Right forelimb (tissue), 1 donor: ENCODE data around the gene GNGT2.
"Not testable (repeated sequence)": the region's sequence is repeated elsewhere in the genome, so short reads cannot be mapped to it uniquely, and the experiment has no call there.

Experiments used
- DNase-seq: peaks from one replicate; pipeline ENCODE4 v3.0.0-alpha.2; 2018

Gene GNGT2

DNA sequence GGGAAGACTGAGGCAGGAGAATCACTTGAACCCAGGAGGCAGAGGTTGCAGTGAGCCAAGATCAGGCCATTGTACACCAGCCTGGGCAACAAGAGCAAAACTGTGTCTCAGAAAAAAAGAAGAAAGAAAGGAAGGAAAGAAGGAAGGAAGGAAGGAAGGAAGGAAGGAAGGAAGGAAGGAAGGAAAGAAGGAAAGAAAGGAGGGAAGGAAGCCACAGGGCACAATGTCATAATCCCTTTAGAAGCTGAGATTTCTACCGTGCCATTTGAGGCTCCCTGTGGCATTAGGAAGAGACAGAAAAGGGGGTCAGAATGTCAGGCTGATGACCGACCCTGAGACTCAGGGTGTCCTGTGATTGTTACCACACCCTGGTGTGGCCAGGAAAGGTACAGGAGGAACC, 6.6 kb downstream of the GNGT2 start:
- DNase-seq: no peak

DNA sequence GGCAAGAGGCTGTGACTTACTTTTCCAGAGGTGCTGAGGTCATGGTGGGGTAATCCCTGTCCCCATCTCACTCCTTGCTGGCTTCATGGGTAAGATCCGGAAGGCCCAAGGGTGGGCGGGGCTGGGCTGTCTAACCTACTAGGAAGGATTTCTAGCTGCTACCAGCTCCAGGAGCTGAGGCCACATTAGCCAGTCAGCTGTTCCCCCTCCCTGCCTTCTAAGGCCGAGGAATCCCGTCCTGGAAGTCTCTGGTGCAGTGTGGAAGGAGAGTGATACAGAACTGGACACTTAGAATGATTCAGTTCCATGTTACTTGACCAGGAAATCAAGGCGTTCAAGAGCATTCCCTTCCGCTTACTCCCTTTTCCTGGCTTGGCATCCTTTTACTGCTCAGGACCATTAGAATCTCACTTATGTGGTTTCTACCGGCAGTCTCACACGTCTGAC, 8.9 kb downstream of the GNGT2 start:
- DNase-seq: no peak

DNA sequence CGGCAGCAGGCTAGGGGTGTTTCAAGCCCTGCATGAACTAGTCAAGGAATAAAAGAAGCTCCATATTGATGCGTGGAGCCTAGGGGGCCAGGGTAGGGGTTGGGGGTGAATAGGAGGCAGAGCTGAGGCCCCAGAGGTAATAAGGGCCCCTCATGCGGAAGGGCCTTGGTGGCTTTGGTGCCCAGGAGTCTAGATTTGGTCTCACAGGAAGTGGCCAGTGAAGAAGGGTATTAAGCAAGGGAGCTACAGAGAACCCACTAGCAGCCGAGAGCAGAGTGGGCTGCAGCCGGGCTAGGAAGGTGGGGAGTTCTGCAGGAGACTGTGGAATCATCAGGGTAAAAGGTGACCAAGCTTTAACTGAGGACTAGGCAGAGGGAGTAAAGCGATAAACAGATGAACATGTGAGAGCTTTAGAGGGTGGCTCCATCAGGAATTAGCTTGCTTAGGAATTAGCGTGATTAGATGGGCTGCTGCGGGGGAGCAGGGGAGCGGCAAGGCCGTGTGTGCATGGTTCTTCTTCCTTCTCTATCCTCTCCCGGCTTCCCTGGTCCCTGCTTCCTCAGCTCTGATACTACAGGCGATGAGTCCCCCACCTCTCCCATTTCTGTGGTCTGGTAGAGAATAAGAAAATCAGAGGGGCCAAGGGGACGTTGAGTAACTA, 9.8 kb downstream of the GNGT2 start:
- DNase-seq: no peak

DNA sequence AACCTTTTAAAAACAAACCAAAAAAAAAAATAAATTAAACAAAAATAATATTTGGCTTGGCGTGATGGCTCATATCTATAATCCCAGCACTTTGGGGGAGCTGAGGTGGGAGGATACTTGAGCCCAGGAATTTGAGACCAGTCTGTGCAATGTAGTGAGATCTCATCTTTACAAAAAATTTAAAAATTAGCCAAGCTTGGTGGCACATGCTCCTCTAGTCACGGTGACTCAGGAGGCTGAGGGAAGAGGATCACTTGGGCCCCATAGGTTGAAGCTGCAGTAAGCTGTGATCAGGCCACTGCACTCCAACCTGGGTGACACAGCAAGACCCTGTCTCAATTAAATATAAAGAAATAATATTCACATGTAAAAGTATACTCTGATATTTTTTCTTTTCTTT, 12.2 kb downstream of the GNGT2 start:
- no peak for DNase-seq

DNA sequence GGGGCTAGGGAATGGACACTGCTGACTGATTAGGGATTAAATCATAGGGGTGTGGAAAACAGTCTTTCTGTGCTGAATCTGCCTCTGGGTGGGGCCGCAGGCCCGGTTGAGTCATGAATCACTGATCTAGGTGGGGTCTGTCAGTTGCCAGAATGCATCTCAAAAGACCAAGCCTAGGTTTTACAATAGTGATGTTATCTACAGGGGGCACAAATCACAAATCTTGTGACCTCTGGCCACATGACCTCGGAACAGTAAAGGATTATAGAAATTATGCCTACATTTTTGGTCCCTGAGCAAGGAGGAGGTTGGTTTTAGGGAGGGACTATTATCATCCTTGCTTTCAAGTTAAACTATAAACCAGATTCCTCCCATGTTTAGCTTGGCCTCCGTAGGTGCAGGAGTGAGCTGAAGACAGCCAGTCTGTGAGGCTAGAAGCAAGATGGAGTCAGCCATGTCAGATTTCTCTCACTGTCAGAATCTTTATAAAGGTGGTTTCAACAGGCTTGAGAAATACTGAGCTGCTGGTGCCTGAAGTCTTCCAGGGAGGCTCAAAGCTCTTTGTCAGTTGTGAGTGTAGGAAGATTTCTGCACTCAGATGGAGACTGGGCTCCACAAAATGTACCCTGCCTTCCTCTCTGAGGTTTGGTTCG, 12.9 kb downstream of the GNGT2 start:
- no peak for DNase-seq

DNA sequence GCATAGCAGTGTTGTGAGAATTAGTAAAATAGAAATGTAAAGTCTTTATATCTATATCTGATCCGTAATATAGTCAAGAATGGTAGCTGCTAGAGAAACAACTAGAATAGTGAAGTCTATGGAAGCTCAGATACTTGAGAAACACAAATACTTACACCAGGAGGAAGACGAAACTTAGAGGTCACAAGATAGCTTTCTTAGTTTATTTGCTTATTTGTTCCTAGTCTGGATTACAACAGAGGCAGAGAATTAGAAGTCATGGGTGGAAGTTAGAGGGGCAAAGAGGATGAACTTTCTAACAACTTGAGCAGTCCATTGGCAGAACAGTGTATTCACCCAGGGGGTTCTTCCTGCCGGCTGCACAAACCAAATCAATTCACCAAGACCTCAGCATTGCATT, 13.9 kb downstream of the GNGT2 start:
- DNase-seq: no peak

DNA sequence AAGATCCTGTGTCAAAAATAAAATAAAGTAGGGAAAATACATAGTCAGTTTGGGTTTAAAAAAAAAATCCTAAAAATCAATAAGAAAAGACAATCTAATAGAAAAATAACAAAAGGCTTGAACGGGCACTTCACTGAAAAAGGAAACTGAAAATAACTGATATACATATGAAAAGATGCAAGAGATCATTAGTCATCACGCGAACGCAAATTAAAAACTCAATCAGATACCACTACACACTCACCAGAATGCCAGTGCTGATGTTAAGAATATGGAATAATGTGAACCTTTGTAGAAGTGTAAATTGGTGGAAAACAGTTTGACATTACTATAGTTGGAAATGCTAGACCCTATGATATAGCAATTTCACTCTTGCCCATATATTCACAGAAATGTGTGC, 14.6 kb downstream of the GNGT2 start:
- no peak for DNase-seq

DNA sequence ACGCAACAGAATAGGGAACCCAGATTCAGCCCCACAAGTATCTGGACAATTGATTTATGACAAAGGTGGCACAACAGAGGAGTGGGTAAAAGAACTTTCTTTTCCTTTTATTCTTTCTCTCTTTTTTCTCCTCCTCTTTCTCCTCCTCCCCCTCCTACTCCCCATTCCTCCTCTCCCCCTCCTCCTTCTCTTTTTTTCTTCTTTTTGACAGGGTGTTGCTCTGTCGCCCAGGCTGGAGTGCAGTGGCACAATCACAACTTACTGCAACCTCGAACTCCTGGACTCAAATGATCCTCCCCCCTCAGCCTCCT, 16.1 kb downstream of the GNGT2 start:
- no peak for DNase-seq

DNA sequence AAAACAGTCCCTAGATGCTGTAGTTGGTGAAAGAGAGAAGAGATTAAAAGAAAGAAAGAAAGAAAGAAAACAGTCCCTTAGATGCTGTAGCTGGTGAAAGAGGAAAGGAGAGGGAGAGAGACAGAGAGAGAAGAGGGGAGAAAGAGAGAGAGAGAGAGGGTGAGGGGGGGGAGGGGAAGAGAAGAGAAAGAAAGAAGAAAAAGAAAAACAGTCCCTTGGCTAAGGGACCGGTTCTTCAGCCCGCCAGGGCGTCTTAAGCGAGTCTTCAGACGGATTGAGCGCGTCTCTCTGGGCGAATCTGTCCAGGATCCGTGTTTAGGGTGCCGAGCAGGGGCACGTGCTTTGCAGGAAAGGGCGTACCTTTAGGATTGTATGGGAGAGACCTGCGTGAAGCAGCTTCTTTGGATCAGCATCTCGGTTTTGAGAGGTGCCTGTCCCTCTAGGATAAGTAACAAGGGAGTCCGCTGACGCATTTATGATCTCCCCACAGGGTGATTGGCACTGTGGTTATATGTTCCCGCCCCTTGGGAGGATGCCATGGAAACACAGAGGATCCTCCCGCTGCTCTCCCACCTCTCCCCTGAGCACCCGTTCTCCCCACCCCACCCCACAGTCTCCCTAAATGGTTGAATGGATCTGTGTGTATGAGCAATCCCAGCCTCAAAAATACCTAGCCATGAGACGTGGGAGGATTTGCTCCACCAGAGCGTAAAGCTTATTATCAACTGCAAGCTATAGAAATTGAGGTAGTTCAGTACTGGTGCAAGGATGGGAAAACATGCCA, 16.7 kb downstream of the GNGT2 start:
- peak; percentile 51 for DNase-seq

DNA sequence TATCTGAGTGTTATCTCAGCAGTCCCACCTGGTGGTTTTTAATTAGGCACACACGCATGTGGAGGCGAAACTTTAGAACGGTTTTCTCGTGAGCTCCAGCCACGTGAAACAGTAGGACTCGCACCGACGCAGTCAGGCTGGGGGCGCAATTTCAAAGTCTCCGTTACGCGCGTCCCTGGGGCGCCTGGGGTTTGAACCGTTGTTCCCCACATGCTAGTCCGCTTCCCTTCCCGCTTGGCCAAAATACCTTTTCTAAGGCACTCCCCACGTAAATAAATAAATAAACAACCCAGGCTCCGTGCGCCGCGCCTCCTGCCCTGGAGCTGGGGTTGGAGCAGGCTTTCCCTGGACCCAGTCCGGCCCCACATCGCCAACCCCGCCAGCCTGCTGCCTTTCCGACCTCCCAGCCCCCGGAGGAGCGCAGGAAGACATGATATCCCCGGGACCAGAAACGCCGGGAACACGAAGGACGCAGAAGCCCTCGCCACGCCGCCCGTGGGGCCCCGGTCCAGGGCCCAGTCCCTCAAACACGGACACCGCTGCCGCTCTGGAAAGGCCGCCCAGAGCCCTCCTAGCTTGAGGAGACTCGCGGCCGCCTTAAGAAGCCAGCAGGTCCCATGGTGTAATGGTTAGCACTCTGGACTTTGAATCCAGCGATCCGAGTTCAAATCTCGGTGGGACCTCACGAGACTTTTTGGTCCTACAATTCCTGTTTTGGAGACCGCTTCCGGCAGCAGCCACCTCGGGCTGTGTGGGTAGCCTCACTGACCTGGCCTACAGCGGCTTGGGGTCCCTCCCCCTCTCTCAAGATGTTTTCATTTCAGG, 18.2 kb downstream of the GNGT2 start:
- peak; percentile 99 for DNase-seq

DNA sequence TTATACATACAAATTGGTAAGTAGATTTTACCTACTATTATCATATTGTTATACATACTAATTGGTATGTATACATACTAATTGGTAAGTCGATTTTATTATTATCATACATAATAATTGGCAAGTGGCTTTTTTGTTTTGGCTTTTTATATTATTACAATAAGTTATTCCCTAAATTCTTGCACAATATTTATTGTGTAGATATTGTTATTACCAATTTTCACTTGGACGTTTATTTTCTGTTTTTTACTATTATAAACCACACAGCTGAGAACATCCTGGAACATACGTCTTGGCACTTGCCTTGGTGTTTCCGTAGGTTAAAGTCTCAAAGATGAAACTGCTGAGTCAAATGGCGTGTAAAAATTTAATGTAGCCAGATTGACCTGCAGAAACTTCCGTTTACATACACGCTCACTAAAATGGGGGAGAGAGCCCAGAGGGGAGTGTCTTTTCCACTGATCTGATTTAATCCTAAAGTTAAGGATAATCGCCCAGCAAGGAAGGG, 18.9 kb downstream of the GNGT2 start:
- DNase-seq: no peak

DNA sequence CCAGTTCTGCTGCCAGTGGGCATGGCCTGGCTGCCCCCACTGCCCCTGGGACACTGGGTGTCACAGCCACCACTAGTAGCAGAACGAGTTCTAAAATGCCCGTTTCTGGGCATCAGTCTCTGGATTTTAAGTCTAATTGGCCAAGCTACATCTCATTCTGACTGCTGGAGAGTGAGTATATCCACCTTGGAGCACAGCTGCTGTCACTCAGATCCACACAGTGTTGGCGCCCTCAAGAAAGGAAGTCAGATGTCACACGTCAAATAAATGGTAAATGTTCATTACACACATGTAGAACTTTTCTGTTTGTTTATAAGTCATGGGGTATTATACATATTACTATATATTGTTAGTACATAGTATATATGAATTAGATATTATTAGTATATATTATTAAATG, 19.4 kb downstream of the GNGT2 start:
- DNase-seq: no peak

DNA sequence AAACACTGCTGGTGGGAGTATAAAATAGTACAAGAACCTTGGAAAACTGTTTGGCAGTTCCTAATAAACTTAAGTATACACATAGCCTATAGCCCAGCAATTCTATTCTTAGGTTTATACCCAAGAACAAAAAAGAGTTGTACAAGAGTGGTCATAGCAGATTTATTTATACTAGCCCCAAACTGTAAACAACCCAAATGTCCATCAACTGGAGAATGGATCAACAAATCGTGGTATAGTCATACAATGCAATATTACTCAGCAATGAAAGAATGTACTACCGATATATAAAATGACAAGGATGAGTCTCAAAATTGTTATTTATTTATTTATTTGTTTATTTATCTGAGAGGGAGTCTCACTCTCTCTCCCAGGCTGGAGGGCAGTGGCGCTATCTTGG, 23.1 kb downstream of the GNGT2 start:
- no peak for DNase-seq

DNA sequence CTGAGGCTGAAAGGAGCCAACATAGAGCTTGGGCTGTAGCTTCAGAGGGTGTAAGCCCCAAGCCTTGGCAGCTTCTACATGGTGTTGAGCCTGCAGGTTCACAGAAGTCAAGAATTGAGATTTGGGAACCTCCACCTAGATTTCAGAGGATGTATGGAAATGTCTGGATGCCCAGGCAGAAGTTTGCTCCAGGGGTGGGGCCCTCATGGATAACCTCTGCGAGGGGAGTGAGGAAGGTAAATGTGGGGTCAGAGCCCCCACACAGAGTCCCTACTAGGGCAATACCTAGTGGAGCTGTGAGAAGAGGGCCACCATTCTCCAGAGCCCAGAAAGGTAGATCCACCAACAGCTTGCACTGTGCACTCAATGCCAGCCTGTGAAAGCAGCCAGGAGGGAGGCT, 25.0 kb downstream of the GNGT2 start:
- not testable (repeated sequence) for DNase-seq

DNA sequence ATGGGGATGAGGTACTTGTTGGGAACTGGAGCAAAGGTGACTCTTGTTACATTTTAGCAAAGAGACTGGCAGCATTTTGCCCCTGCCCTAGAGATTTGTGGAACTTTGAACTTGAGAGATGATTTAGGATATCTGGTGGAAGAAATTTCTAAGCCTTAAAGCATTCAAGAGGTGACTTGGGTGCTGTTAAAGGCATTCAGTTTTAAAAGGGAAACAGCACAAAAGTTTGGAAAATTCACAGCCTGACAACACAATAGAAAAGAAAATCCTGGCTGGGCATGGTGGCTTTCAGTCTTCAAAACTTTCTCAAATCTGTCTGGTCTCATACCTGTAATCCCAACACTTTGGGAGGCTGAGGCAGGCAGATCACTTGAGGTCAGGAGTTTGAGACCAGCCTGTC, 25.9 kb downstream of the GNGT2 start:
- not testable (repeated sequence) for DNase-seq

DNA sequence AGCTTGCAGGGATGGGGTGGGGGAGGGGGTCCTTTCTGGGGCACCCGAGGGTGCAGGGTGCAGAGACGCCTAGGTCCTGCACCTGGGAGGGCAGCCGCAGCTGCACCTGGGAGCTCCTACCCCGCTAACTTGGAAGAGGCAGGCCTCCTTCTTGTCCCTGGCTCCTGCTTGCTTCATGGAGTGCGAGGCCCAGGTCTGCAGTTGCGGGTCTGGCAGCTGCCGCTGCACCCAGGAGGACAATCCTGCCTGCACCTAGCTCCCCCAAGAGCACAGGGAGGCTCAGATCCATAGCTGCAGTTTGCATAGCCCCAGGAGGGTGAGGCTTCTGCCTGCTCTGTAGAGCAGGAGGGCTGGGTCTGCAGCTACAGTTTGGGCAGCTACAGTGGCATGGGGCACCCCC, 26.6 kb downstream of the GNGT2 start:
- DNase-seq: no peak

DNA sequence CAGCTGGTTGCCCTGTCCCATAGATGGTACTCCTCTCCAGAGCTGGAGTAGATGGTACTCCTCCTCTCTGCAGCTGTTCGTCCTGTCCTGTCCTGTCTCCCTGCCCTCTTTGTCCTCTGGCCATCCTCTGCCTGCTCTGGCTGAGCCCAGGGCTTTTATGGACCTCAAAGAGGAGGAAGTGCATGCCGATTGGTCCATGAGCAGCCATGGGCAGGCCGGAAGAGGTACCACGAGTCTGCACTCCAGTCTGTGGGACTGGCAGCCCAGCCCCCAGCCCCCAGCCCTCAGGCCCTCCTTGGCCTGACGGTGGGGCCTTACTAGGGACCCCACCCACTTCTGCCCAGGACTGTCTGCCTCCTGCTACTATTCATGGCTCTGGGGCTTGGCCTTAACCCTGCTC, 27.0 kb downstream of the GNGT2 start:
- DNase-seq: no peak

DNA sequence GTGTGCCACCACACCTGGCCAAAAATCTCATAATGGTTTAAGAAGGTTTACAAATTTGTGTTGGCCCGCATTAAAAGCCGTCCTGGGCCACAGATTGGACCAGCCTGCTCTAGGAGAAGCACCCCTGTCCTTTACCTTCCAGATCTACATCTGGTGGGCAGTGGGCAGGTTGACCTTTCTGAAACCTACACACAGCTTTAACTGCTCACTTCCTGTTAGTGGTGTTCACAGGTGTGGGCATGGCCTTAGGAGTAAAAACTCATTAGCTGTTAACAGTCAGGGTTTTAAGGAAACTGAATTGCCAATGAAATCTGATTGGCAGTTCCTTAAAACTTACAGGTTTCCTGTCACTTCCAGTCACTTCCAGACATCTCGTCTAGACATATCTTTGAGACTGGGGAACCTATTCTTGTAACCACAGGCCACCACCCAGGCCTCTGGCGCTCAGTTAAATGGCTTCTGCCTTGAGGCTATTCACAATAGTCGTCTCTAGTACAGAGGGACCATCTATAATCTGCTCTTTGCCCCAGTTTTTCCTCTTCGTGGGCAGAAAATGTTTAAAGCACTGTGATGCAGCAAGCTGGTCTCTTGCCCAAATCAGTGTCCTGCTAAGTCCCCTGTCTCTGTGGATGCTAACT, 29.3 kb downstream of the GNGT2 start:
- no peak for DNase-seq

DNA sequence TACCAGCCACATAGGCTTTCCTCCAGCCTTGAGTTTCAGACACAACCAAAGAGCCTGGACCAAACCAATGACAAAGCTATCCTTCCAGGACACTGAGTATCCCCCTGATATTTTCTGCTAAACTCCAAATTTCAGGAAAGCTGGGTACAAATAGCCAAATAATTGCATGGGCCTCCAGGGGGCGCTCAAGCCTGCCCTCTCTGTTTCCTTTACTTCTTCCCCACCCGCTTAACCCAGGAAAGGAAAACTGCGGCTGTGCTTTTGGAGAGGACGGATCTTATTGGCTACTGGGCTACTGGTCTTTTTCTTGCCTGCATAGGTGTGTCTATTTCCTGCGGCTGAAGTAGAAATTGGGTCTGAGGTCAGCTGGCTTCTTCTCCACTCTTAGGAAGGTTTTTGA, 30.1 kb downstream of the GNGT2 start:
- DNase-seq: peak; percentile 59

DNA sequence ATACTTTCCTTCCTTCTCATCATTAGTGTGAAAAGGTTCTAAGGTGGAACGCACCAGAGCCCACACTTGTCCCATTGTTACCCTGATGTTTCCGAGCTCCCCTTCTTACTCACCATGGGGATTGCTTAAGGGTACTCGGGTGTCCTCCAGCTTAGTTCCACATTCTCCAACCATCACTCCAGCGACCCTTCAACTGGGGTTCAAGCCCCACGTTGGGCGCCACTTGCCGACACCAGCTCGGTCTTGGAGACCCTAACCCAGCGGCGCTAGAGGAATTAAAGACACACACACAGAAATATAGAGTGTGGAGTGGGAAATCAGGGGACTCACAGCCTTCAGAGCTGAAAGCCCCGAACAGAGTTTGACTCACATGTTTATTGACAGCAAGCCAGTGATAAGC, 34.4 kb downstream of the GNGT2 start:
- DNase-seq: not testable (repeated sequence)

DNA sequence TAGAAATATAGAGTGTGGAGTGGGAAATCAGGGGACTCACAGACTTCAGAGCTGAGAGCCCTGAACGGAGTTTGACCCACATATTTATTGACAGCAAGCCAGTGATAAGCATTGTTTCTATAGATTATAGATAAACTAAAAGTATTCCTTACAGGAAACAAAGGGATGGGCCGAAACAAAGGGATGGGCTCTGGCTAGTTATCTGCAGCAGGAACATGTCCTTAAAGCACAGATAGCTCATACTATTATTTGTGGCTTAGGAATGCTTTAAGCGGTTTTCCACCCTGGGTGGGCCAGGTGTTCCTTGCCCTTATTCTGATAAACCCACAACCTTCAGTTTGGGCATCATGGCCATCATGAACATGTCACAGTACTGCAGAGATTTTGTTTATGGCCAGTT, 39.7 kb downstream of the GNGT2 start:
- not testable (repeated sequence) for DNase-seq

DNA sequence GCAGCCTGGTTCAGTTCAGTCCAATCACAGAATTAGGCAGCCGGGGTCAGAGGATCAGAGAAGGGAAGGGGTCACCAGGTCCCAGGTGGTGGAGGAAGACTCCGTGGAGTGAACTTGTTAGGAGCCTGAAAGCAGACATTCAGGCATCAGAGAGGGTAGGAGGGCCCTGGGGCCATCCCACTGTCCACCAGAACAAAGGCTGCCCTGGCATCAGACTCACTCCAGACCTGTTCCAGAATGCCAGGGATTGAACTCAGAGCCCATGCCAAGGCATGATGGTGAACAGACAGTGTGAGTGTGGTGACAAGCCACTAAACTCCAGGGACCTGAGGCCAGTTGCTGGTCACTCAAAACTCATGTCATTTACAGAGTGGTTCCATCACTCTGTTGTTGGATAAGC, 40.2 kb downstream of the GNGT2 start:
- no peak for DNase-seq

DNA sequence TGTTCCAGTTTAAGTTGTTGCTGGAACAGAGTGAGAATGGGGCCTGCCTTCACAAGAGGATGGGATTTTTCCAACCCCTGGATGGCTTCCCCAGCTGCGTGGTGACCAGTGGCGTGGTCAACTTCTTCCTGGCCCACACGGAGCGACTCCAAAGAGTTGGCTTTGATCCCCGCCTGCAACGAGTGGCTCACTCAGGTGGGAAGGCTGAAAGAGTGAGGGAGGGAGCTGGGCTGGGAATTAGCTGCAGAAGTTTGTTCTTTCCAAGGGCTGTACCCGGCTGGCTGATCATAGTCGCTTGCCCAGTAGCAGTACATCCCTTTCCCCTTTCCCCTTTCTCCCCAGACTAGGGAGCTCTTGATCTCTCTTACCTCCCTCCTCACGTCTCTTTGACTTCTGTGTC, 41.7 kb downstream of the GNGT2 start:
- no peak for DNase-seq
